Measurements from ENCODE around the gene KIF1B.

KIF1B gene

GRCh38 chr1:10353282-10353681 lies 142.9 kb downstream of the KIF1B start:
- peak overlapping the region; percentile 27 for H3K56ac ChIP-seq (ENCODE audit: low read length)
- peak; percentile 75 for DNase-seq
- no peak overlapping the region for H2BK15ac ChIP-seq (replicated peaks; ENCODE audit: low read depth)
- H3K4me1 ChIP-seq (ENCODE audit: control insufficient read depth, low read depth, low read length): peaks cover 2% of the 10 kb centered on the region
- H3K27me3 ChIP-seq (ENCODE audit: insufficient read depth, low read length, poor library complexity): no peaks in the 10 kb centered on the region
- no peak overlapping the region for H3K27ac ChIP-seq (ENCODE audit: low read depth, low read length)
- no peak overlapping the region for H3K4me3 ChIP-seq (ENCODE audit: low read length)
- H3K4me2 ChIP-seq (ENCODE audit: low read length): no peak overlapping the region
- H2BK5ac ChIP-seq (ENCODE audit: low read length): no peak overlapping the region
- no peak overlapping the region for H3K9ac ChIP-seq (ENCODE audit: low read length)
- no peak overlapping the region for H3K4ac ChIP-seq (ENCODE audit: low read depth, low read length)
- H3K18ac ChIP-seq (ENCODE audit: low read length): no peak overlapping the region
- H2AK5ac ChIP-seq (ENCODE audit: low read length): no peak overlapping the region
- no peak overlapping the region for H4K8ac ChIP-seq (ENCODE audit: low read depth, low read length)
- no peak overlapping the region for H3K23ac ChIP-seq (ENCODE audit: low read length)
- H4K5ac ChIP-seq (ENCODE audit: low read length): no peak overlapping the region
- no peak overlapping the region for H2BK120ac ChIP-seq (ENCODE audit: low read depth, low read length)
- H3K79me2 ChIP-seq (ENCODE audit: control insufficient read depth, insufficient read depth, low read length): no peaks in the 10 kb centered on the region
- H3K36me3 ChIP-seq (ENCODE audit: control insufficient read depth, insufficient read depth, low read length): no peaks in the 10 kb centered on the region
- H3K79me1 ChIP-seq (ENCODE audit: low read length): no peaks in the 10 kb centered on the region
- no CpG with 5 or more reads among the region's 4 CpGs for WGBS (ENCODE audit: extremely low coverage, insufficient coverage, low lambda C conversion rate)

GRCh38 chr1:10353693-10354092 lies 143.3 kb downstream of the KIF1B start:
- Histone ChIP-seq H4K5ac (ENCODE audit: low read length) (no peak overlapping the region), H3K56ac (ENCODE audit: low read length) (no peak overlapping the region), H2AK5ac (ENCODE audit: low read length) (no peak overlapping the region), H3K9ac (ENCODE audit: low read length) (no peak overlapping the region), H2BK120ac (ENCODE audit: low read depth, low read length) (no peak overlapping the region), H3K4me1 (ENCODE audit: control insufficient read depth, low read depth, low read length) (no peaks in the 10 kb centered on the region), H3K18ac (ENCODE audit: low read length) (no peak overlapping the region), H3K4ac (ENCODE audit: low read depth, low read length) (no peak overlapping the region), H3K4me2 (ENCODE audit: low read length) (no peak overlapping the region), H4K8ac (ENCODE audit: low read depth, low read length) (no peak overlapping the region), H3K27me3 (ENCODE audit: insufficient read depth, low read length, poor library complexity) (no peaks in the 10 kb centered on the region), H3K23ac (ENCODE audit: low read length) (no peak overlapping the region), H3K79me1 (ENCODE audit: low read length) (no peaks in the 10 kb centered on the region), H3K79me2 (ENCODE audit: control insufficient read depth, insufficient read depth, low read length) (no peaks in the 10 kb centered on the region), H2BK15ac (replicated peaks; ENCODE audit: low read depth) (no peak overlapping the region), H2BK5ac (ENCODE audit: low read length) (no peak overlapping the region), H3K4me3 (ENCODE audit: low read length) (no peak overlapping the region), H3K36me3 (ENCODE audit: control insufficient read depth, insufficient read depth, low read length) (no peaks in the 10 kb centered on the region), H3K27ac (ENCODE audit: low read depth, low read length) (no peak overlapping the region)
- no CpG with 5 or more reads among the region's 2 CpGs for WGBS (ENCODE audit: extremely low coverage, insufficient coverage, low lambda C conversion rate)
- no peak for DNase-seq

- H3K79me1 ChIP-seq (ENCODE audit: low read length): no peaks in the 10 kb centered on the region
- H3K18ac ChIP-seq (ENCODE audit: low read length): no peak overlapping the region
- H2BK15ac ChIP-seq (replicated peaks; ENCODE audit: low read depth): no peak overlapping the region
- H3K56ac ChIP-seq (ENCODE audit: low read length): no peak overlapping the region
- no peak overlapping the region for H3K27ac ChIP-seq (ENCODE audit: low read depth, low read length)
- H2BK120ac ChIP-seq (ENCODE audit: low read depth, low read length): no peak overlapping the region
- no peak overlapping the region for H3K23ac ChIP-seq (ENCODE audit: low read length)
- H3K36me3 ChIP-seq (ENCODE audit: control insufficient read depth, insufficient read depth, low read length): peaks cover 3% of the 10 kb centered on the region
- no peak for DNase-seq
- H2BK5ac ChIP-seq (ENCODE audit: low read length): no peak overlapping the region
- no CpG with 5 or more reads among the region's 1 CpG for WGBS (ENCODE audit: extremely low coverage, insufficient coverage, low lambda C conversion rate)
- H3K4ac ChIP-seq (ENCODE audit: low read depth, low read length): no peak overlapping the region
- no peaks in the 10 kb centered on the region for H3K79me2 ChIP-seq (ENCODE audit: control insufficient read depth, insufficient read depth, low read length)
- no peaks in the 10 kb centered on the region for H3K4me1 ChIP-seq (ENCODE audit: control insufficient read depth, low read depth, low read length)
- H2AK5ac ChIP-seq (ENCODE audit: low read length): no peak overlapping the region
- H4K5ac ChIP-seq (ENCODE audit: low read length): no peak overlapping the region
- no peak overlapping the region for H3K4me2 ChIP-seq (ENCODE audit: low read length)
- H3K9ac ChIP-seq (ENCODE audit: low read length): no peak overlapping the region
- no peak overlapping the region for H4K8ac ChIP-seq (ENCODE audit: low read depth, low read length)
- H3K27me3 ChIP-seq (ENCODE audit: insufficient read depth, low read length, poor library complexity): no peaks in the 10 kb centered on the region
- no peak overlapping the region for H3K4me3 ChIP-seq (ENCODE audit: low read length)
Measured at GRCh38 chr1:10360045-10360444, 149.7 kb downstream of the KIF1B start.

GRCh38 chr1:10361515-10361914 lies 151.1 kb downstream of the KIF1B start:
- Histone ChIP-seq H2BK120ac (ENCODE audit: low read depth, low read length) (no peak overlapping the region), H3K79me2 (ENCODE audit: control insufficient read depth, insufficient read depth, low read length) (no peaks in the 10 kb centered on the region), H3K36me3 (ENCODE audit: control insufficient read depth, insufficient read depth, low read length) (peaks cover 7% of the 10 kb centered on the region), H3K27me3 (ENCODE audit: insufficient read depth, low read length, poor library complexity) (no peaks in the 10 kb centered on the region), H2BK5ac (ENCODE audit: low read length) (no peak overlapping the region), H3K4ac (ENCODE audit: low read depth, low read length) (no peak overlapping the region), H3K27ac (ENCODE audit: low read depth, low read length) (no peak overlapping the region), H4K5ac (ENCODE audit: low read length) (no peak overlapping the region), H3K23ac (ENCODE audit: low read length) (no peak overlapping the region), H3K56ac (ENCODE audit: low read length) (no peak overlapping the region), H3K9ac (ENCODE audit: low read length) (no peak overlapping the region), H3K4me1 (ENCODE audit: control insufficient read depth, low read depth, low read length) (no peaks in the 10 kb centered on the region), H3K18ac (ENCODE audit: low read length) (no peak overlapping the region), H2BK15ac (replicated peaks; ENCODE audit: low read depth) (no peak overlapping the region), H3K4me3 (ENCODE audit: low read length) (no peak overlapping the region), H2AK5ac (ENCODE audit: low read length) (no peak overlapping the region), H4K8ac (ENCODE audit: low read depth, low read length) (no peak overlapping the region), H3K4me2 (ENCODE audit: low read length) (no peak overlapping the region), H3K79me1 (ENCODE audit: low read length) (no peaks in the 10 kb centered on the region)
- DNase-seq: no peak
- no CpG with 5 or more reads among the region's 10 CpGs for WGBS (ENCODE audit: extremely low coverage, insufficient coverage, low lambda C conversion rate)

- Histone ChIP-seq H2BK15ac (replicated peaks; ENCODE audit: low read depth) (no peak overlapping the region), H3K23ac (ENCODE audit: low read length) (no peak overlapping the region), H2BK120ac (ENCODE audit: low read depth, low read length) (no peak overlapping the region), H3K18ac (ENCODE audit: low read length) (no peak overlapping the region), H3K27ac (ENCODE audit: low read depth, low read length) (no peak overlapping the region), H3K4me1 (ENCODE audit: control insufficient read depth, low read depth, low read length) (no peaks in the 10 kb centered on the region), H2BK5ac (ENCODE audit: low read length) (no peak overlapping the region), H3K36me3 (ENCODE audit: control insufficient read depth, insufficient read depth, low read length) (peaks cover 9% of the 10 kb centered on the region), H3K9ac (ENCODE audit: low read length) (no peak overlapping the region), H2AK5ac (ENCODE audit: low read length) (no peak overlapping the region), H3K4me3 (ENCODE audit: low read length) (no peak overlapping the region), H3K4me2 (ENCODE audit: low read length) (no peak overlapping the region), H3K4ac (ENCODE audit: low read depth, low read length) (no peak overlapping the region), H3K79me1 (ENCODE audit: low read length) (no peaks in the 10 kb centered on the region), H4K5ac (ENCODE audit: low read length) (no peak overlapping the region), H3K56ac (ENCODE audit: low read length) (no peak overlapping the region), H3K27me3 (ENCODE audit: insufficient read depth, low read length, poor library complexity) (no peaks in the 10 kb centered on the region), H3K79me2 (ENCODE audit: control insufficient read depth, insufficient read depth, low read length) (no peaks in the 10 kb centered on the region), H4K8ac (ENCODE audit: low read depth, low read length) (no peak overlapping the region)
- WGBS (ENCODE audit: extremely low coverage, insufficient coverage, low lambda C conversion rate): no CpG with 5 or more reads among the region's 6 CpGs
- no peak for DNase-seq
Measured at GRCh38 chr1:10368194-10368593, 157.8 kb downstream of the KIF1B start.

GRCh38 chr1:10374442-10374860 lies 164.1 kb downstream of the KIF1B start:
- no peak overlapping the region for H3K9ac ChIP-seq (ENCODE audit: low read length)
- H3K36me3 ChIP-seq (ENCODE audit: control insufficient read depth, insufficient read depth, low read length): peaks cover 15% of the 10 kb centered on the region
- H3K27ac ChIP-seq (ENCODE audit: low read depth, low read length): no peak overlapping the region
- H3K23ac ChIP-seq (ENCODE audit: low read length): no peak overlapping the region
- no peak overlapping the region for H2BK5ac ChIP-seq (ENCODE audit: low read length)
- no peak overlapping the region for H3K4me2 ChIP-seq (ENCODE audit: low read length)
- no peaks in the 10 kb centered on the region for H3K79me1 ChIP-seq (ENCODE audit: low read length)
- no peak overlapping the region for H2BK15ac ChIP-seq (replicated peaks; ENCODE audit: low read depth)
- H3K4me3 ChIP-seq (ENCODE audit: low read length): no peak overlapping the region
- no peak overlapping the region for H3K56ac ChIP-seq (ENCODE audit: low read length)
- no peak overlapping the region for H2AK5ac ChIP-seq (ENCODE audit: low read length)
- no peak overlapping the region for H2BK120ac ChIP-seq (ENCODE audit: low read depth, low read length)
- no peaks in the 10 kb centered on the region for H3K27me3 ChIP-seq (ENCODE audit: insufficient read depth, low read length, poor library complexity)
- no peak overlapping the region for H4K8ac ChIP-seq (ENCODE audit: low read depth, low read length)
- H3K4me1 ChIP-seq (ENCODE audit: control insufficient read depth, low read depth, low read length): no peaks in the 10 kb centered on the region
- no peaks in the 10 kb centered on the region for H3K79me2 ChIP-seq (ENCODE audit: control insufficient read depth, insufficient read depth, low read length)
- no CpG with 5 or more reads among the region's 8 CpGs for WGBS (ENCODE audit: extremely low coverage, insufficient coverage, low lambda C conversion rate)
- H3K4ac ChIP-seq (ENCODE audit: low read depth, low read length): no peak overlapping the region
- no peak overlapping the region for H3K18ac ChIP-seq (ENCODE audit: low read length)
- no peak for DNase-seq
- H4K5ac ChIP-seq (ENCODE audit: low read length): no peak overlapping the region
